A673 (cell line): ENCODE results near the gene GIMAP5. TPM values are rescaled to one million over a fixed set of nuclear protein-coding genes. Genes with fewer than 3 reads are reported as not detected.

Experiments
- BruUV-seq: library from RNA; stranded (reverse); fragments of 400-500 nt; replicated peaks from 2 replicates; lab custom pipeline; 2021; lab: Mats Ljungman, UMichigan
- CTCF ChIA-PET: fragments of 300-600 bp; sonication (Branson Sonifier 250); formaldehyde crosslinking; loops from one replicate; lab custom pipeline; 2022; ENCODE audit warnings: antibody characterized with exemption; lab: Charles Lee
- POLR2A ChIA-PET: fragments of 300-600 bp; sonication (Branson Sonifier 250); formaldehyde crosslinking; loops from one replicate; lab custom pipeline; 2022; ENCODE audit warnings: antibody characterized with exemption; ENCODE audit not compliant: low non-redundant PET; lab: Charles Lee
- DNase-seq: peaks from one replicate; pipeline ENCODE4 v3.0.0-alpha.2; 2015; ENCODE audit warnings: low spot score
- H3K27ac ChIP-seq: fragments of 200-600 bp; sonication (generic); 2 replicates; pipeline ENCODE4 v1.5.1; 2016; ENCODE audit warnings: mixed run types, low read depth, mild to moderate bottlenecking, mixed read lengths, antibody characterized with exemption, low read length; ENCODE audit not compliant: poor library complexity, severe bottlenecking
- H3K27me3 ChIP-seq: fragments of 200-600 bp; sonication (generic); replicated peaks from 2 replicates; pipeline ENCODE4 v1.6.1; 2017; ENCODE audit warnings: mixed run types, low read depth, mild to moderate bottlenecking, mixed read lengths, antibody characterized with exemption, low read length; ENCODE audit not compliant: insufficient read depth, poor library complexity
- H3K36me3 ChIP-seq: fragments of 200-600 bp; sonication (generic); 2 replicates; pipeline ENCODE4 v1.6.1; 2016; ENCODE audit warnings: mixed run types, mild to moderate bottlenecking, mixed read lengths, antibody characterized with exemption, low read length; ENCODE audit not compliant: insufficient read depth, poor library complexity, severe bottlenecking
- H3K4me1 ChIP-seq: fragments of 200-600 bp; sonication (generic); 2 replicates; pipeline ENCODE4 v1.6.1; 2017; ENCODE audit warnings: mixed run types, mild to moderate bottlenecking, mixed read lengths, antibody characterized with exemption, low read length; ENCODE audit not compliant: insufficient read depth, poor library complexity, severe bottlenecking
- H3K4me3 ChIP-seq: fragments of 200-600 bp; sonication (generic); 2 replicates; pipeline ENCODE4 v1.5.1; 2016; ENCODE audit warnings: low read depth, mixed run types, mild to moderate bottlenecking, mixed read lengths, low read length; ENCODE audit not compliant: poor library complexity, severe bottlenecking
- H3K9me3 ChIP-seq: fragments of 200-600 bp; sonication (generic); 2 replicates; pipeline ENCODE4 v1.6.1; 2016; ENCODE audit warnings: mixed run types, low read depth, mild to moderate bottlenecking, mixed read lengths, antibody characterized with exemption, low read length; ENCODE audit not compliant: poor library complexity, severe bottlenecking
- CTCF ChIP-seq: fragments of 300-800, 200-600 bp; sonication (generic); conservative IDR thresholded peaks from 2 replicates; pipeline ENCODE4 v1.5.1; 2017; ENCODE audit warnings: low read depth, mild to moderate bottlenecking, antibody characterized with exemption, low read length, moderate library complexity, mixed read lengths
- EZH2 ChIP-seq: fragments of 200-600 bp; sonication (generic); IDR thresholded peaks from 2 replicates; pipeline ENCODE4 v1.6.1; 2017; ENCODE audit warnings: borderline replicate concordance, low read depth, mild to moderate bottlenecking, mixed read lengths, antibody characterized with exemption, low read length; ENCODE audit not compliant: poor library complexity, severe bottlenecking
- intact Hi-C: fragments of 100-400 bp; cut with micrococcal nuclease; formaldehyde crosslinking; loops from one replicate; pipeline ENCODE4 v1.10.0; 2022; ENCODE audit not compliant: unreplicated experiment
- total RNA-seq: library from RNA; stranded (reverse); gene quantifications from 2 replicates; pipeline ENCODE4 v1.2.3, GENCODE V29; 2021

The GIMAP5 gene
- total RNA-seq, 1 experiment from 2014 or later = 0.58 TPM

GRCh38 chr7:150748376-150748775 is 11.2 kb downstream of the GIMAP5 start:
- Histone ChIP-seq H3K4me1 (no peaks in the 10 kb centered on the region), H3K27ac (no peak overlapping the region), H3K36me3 (no peaks in the 10 kb centered on the region), H3K9me3 (no peaks in the 10 kb centered on the region), H3K4me3 (no peak overlapping the region), H3K27me3 (no peaks in the 10 kb centered on the region)
- no peak for DNase-seq
- ChIA-PET CTCF (no interaction called here), POLR2A (no interaction called here)
- BruUV-seq = no TSS peak
- TF ChIP-seq CTCF (no peak), EZH2 (no peak)
- intact Hi-C loops = no loop called here

DNA sequence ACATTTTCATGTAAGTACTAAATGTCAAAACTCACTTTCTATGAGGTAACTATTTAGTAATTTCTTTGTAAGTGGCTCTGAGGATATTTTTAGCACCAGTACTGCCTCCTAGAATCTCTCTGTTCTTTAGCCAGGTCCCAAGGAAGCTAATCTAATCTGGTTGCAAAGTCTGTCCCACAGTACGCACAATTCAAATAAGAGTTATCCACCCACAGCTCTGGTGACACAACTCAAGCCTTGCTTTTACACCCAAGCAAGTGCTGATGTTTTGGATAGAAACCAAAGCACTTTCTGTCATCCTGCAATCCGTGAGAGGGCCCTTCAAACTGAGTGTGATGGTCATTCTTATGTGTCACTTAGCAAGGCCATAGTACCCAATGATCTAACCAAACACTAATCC is 14.5 kb downstream of the GIMAP5 start:
- TF ChIP-seq CTCF (no peak), EZH2 (no peak)
- POLR2A ChIA-PET = no interaction called here
- no peak for DNase-seq
- Histone ChIP-seq H3K4me3 (no peak overlapping the region), H3K9me3 (no peaks in the 10 kb centered on the region), H3K27me3 (no peaks in the 10 kb centered on the region), H3K36me3 (no peaks in the 10 kb centered on the region), H3K27ac (no peak overlapping the region), H3K4me1 (peaks cover 8% of the 10 kb centered on the region)
- intact Hi-C loops = loop anchor here (10.0 kb wide), 1 partner anchor 467 kb away; no protein-coding TSS in a partner anchor
- CTCF ChIA-PET = no interaction called here
- no TSS peak for BruUV-seq

DNA sequence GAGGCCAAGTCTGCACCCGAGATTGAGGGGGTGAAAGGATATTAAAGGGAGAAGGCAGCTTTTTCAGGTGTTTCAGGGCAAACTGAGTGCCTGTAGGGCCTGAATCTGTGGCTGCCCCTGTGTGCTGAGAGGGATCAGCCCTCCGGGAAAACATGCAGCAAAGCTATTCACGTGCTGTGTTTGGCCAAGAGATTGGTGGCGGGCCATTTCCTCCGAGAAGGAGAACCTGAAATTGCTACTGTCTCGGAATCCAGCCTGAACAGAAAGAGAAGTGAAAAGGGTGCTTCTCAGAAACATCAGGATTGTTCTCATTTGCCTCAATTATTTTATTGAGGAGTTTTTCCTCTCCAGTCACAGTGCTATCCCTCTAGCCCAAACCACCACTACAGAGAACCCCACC is 16.0 kb downstream of the GIMAP5 start:
- POLR2A ChIA-PET = no interaction called here
- Histone ChIP-seq H3K36me3 (no peaks in the 10 kb centered on the region), H3K4me3 (no peak overlapping the region), H3K27ac (no peak overlapping the region), H3K27me3 (no peaks in the 10 kb centered on the region), H3K9me3 (no peaks in the 10 kb centered on the region), H3K4me1 (peaks cover 9% of the 10 kb centered on the region)
- TF ChIP-seq CTCF (no peak), EZH2 (no peak)
- no TSS peak for BruUV-seq
- intact Hi-C loops = loop anchor here (10.0 kb wide), 1 partner anchor 468 kb away; no protein-coding TSS in a partner anchor
- no peak for DNase-seq
- CTCF ChIA-PET = no interaction called here
